HepG2 (cell line): ENCODE measurements around the gene RPRD2.

Source experiments
- EZH2 ChIP-seq: conservative IDR thresholded peaks from 2 replicates; pipeline ENCODE4 v1.6.1; 2012; ENCODE audit warnings: mild to moderate bottlenecking, low read depth, low read length, moderate library complexity
- POLR2A ChIP-seq, 2 experiments: IDR thresholded peaks; 2 replicates each; pipeline ENCODE4 v1.6.1; 2011; ENCODE audit warnings: low read depth in 2 of 2, low read length in 2 of 2, mild to moderate bottlenecking in 1 of 2, moderate library complexity in 1 of 2; ENCODE audit not compliant: insufficient read depth in 1 of 2

DNA sequence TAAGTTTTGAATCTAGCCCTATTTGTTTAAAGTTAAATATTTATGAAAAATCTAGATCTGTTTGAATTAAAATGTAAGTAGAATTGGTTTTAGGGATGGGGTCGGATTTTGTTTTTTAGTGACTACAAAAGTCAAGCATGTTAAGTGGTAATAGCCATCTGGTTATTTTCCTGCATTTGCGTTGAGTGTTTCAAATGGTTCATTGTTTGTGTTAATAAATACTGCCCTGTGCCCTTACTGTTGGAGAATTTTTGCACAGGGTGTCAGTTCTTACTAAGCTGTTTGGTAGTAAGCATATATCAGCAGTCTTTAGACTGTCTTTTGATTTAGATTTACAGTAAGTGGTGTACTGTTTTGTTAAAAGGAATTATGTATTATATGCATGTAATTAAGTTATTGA is 77.2 kb downstream of the RPRD2 start:
- no peak for TF ChIP-seq POLR2A (IDR thresholded peaks at IDR 0.05; ENCODE audit: insufficient read depth in 1 of 2, low read depth in 2 of 2, low read length in 2 of 2)
- no peak for TF ChIP-seq EZH2
